HCEC 1CT (cell line): ENCODE results near the gene CAMK2D.

Experiments
- DNase-seq: peaks from one replicate; pipeline ENCODE4 v3.0.0-alpha.2; 2017

The CAMK2D gene

GRCh38 chr4:113503691-113504090 lies 257.8 kb downstream of the CAMK2D start:
- no peak for DNase-seq

GRCh38 chr4:113502906-113503305 lies 258.6 kb downstream of the CAMK2D start:
- DNase-seq: no peak

GRCh38 chr4:113502476-113502875 lies 259.1 kb downstream of the CAMK2D start:
- DNase-seq: peak; percentile 24

- no peak for DNase-seq
These were observed 261.1 kb downstream of the CAMK2D start for GRCh38 chr4:113500424-113500823.

GRCh38 chr4:113499696-113500095 lies 261.8 kb downstream of the CAMK2D start:
- peak; percentile 71 for DNase-seq

- DNase-seq: no peak
These were observed 262.4 kb downstream of the CAMK2D start for GRCh38 chr4:113499166-113499565.

GRCh38 chr4:113497154-113497884 lies 264.2 kb downstream of the CAMK2D start:
- no peak for DNase-seq

- no peak for DNase-seq
These were observed 264.8 kb downstream of the CAMK2D start for GRCh38 chr4:113496698-113497097.

GRCh38 chr4:113495790-113496189 lies 265.7 kb downstream of the CAMK2D start:
- DNase-seq: no peak

GRCh38 chr4:113483131-113483530 lies 278.4 kb downstream of the CAMK2D start:
- no peak for DNase-seq

GRCh38 chr4:113482325-113482724 lies 279.2 kb downstream of the CAMK2D start:
- DNase-seq: no peak

GRCh38 chr4:113481820-113482219 lies 279.7 kb downstream of the CAMK2D start:
- no peak for DNase-seq

- DNase-seq: no peak
These were observed 281.4 kb downstream of the CAMK2D start for GRCh38 chr4:113480109-113480508.

GRCh38 chr4:113478032-113478431 lies 283.5 kb downstream of the CAMK2D start:
- DNase-seq: no peak

GRCh38 chr4:113476800-113477199 lies 284.7 kb downstream of the CAMK2D start:
- DNase-seq: peak; percentile 6

- DNase-seq: peak; percentile 80
These were observed 287.5 kb downstream of the CAMK2D start for GRCh38 chr4:113474017-113474416.

GRCh38 chr4:113472864-113473263 lies 288.7 kb downstream of the CAMK2D start:
- no peak for DNase-seq

GRCh38 chr4:113471146-113471860 lies 290.2 kb downstream of the CAMK2D start:
- peak; percentile 20 for DNase-seq

- DNase-seq: no peak
These were observed 291.6 kb downstream of the CAMK2D start for GRCh38 chr4:113469926-113470325.

- DNase-seq: peak; percentile 23
These were observed 292.5 kb downstream of the CAMK2D start for GRCh38 chr4:113469023-113469390.

- peak; percentile 98 for DNase-seq
These were observed 293.1 kb downstream of the CAMK2D start for GRCh38 chr4:113468165-113469022.

GRCh38 chr4:113467581-113467980 lies 294.0 kb downstream of the CAMK2D start:
- peak; percentile 68 for DNase-seq

GRCh38 chr4:113462286-113462685 lies 299.3 kb downstream of the CAMK2D start:
- DNase-seq: no peak

GRCh38 chr4:113461281-113461680 lies 300.3 kb downstream of the CAMK2D start:
- DNase-seq: no peak
